WTC11 (cell line): Measurements from ENCODE around the gene C9orf72. TPM values are rescaled to one million over a fixed set of nuclear protein-coding genes. Genes with fewer than 3 reads are reported as not detected.
"Not testable (repeated sequence)": the region's sequence is repeated elsewhere in the genome, so short reads cannot be mapped to it uniquely, and the experiment has no call there.

Source experiments
- ATAC-seq: fragments of 200-7000 bp; cut with Tn5 transposase; 2 replicates; pipeline ENCODE4 v1.10.0; 2021; ENCODE audit warnings: mild to moderate bottlenecking, moderate library complexity
- CTCF ChIA-PET: fragments of 300-600 bp; sonication (Branson Sonifier 250); formaldehyde crosslinking; loops from one replicate; lab custom pipeline; 2021; ENCODE audit warnings: antibody characterized with exemption; lab: Charles Lee
- POLR2A ChIA-PET: fragments of 350-600 bp; sonication (Branson Sonifier 250); formaldehyde crosslinking; loops from one replicate; lab custom pipeline; 2021; ENCODE audit warnings: antibody characterized with exemption; lab: Charles Lee
- DNase-seq: peaks from one replicate; pipeline ENCODE4 v3.0.0; 2021; ENCODE audit warnings: low spot score
- H3K27ac Mint-ChIP-seq: 2 replicates; pipeline ENCODE4 v1.8.0; 2021; ENCODE audit warnings: mixed read lengths
- H3K27me3 Mint-ChIP-seq: 2 replicates; pipeline ENCODE4 v1.8.0; 2021; ENCODE audit warnings: low read depth, mild to moderate bottlenecking, moderate library complexity, mixed read lengths
- H3K36me3 Mint-ChIP-seq: 2 replicates; pipeline ENCODE4 v1.8.0; 2021; ENCODE audit warnings: mixed read lengths
- H3K4me1 Mint-ChIP-seq: 2 replicates; pipeline ENCODE4 v1.8.0; 2022; ENCODE audit warnings: mixed read lengths
- H3K4me3 Mint-ChIP-seq: 2 replicates; pipeline ENCODE4 v1.8.0; 2021; ENCODE audit warnings: mild to moderate bottlenecking, moderate library complexity, mixed read lengths
- H3K9me3 Mint-ChIP-seq: 2 replicates; pipeline ENCODE4 v1.8.0; 2021; ENCODE audit warnings: mixed read lengths
- FOXJ3 ChIP-seq: sonication (generic); formaldehyde crosslinking; IDR thresholded peaks from 2 replicates; pipeline ENCODE4 v1.9.0; 2021; ENCODE audit warnings: missing genetic modification reagents, mild to moderate bottlenecking, borderline replicate concordance
- GABPB1 ChIP-seq: sonication (generic); formaldehyde crosslinking; IDR thresholded peaks from 2 replicates; pipeline ENCODE4 v1.8.1; 2023; ENCODE audit warnings: mild to moderate bottlenecking, missing genetic modification reagents
- IRF2 ChIP-seq: sonication (generic); formaldehyde crosslinking; IDR thresholded peaks from 2 replicates; pipeline ENCODE4 v1.8.0; 2022; ENCODE audit warnings: low read depth, missing genetic modification reagents, borderline replicate concordance
- OVOL2 ChIP-seq: fragments of 250-450 bp; sonication (Bioruptor Pico); IDR thresholded peaks from 2 replicates; pipeline ENCODE4 v1.9.0; 2021; ENCODE audit warnings: mild to moderate bottlenecking, borderline replicate concordance
- RORB ChIP-seq: fragments of 250-450 bp; sonication (Bioruptor Pico); IDR thresholded peaks from 2 replicates; pipeline ENCODE4 v1.9.0; 2021; ENCODE audit warnings: mild to moderate bottlenecking
- SOX15 ChIP-seq: fragments of 250-450 bp; sonication (Bioruptor Pico); IDR thresholded peaks from 2 replicates; pipeline ENCODE4 v1.9.0; 2021; ENCODE audit warnings: mild to moderate bottlenecking
- ZNF219 ChIP-seq: sonication (generic); formaldehyde crosslinking; IDR thresholded peaks from 2 replicates; pipeline ENCODE4 v1.8.0; 2023; ENCODE audit warnings: missing genetic modification reagents, mild to moderate bottlenecking, borderline replicate concordance
- ZNF423 ChIP-seq: fragments of 250-450 bp; sonication (Bioruptor Pico); IDR thresholded peaks from 2 replicates; pipeline ENCODE4 v2.1.2; 2022; ENCODE audit warnings: mild to moderate bottlenecking, moderate library complexity
- total RNA-seq: library from RNA; stranded (reverse); gene quantifications from 3 replicates; pipeline ENCODE4 v1.2.3, GENCODE V29; 2021
- TF ChIP-seq, protein P1 (sequence below): fragments of 250-450 bp; sonication (Bioruptor Pico); conservative IDR thresholded peaks from 2 replicates; pipeline ENCODE4 v1.9.0; 2021; ENCODE audit warnings: mild to moderate bottlenecking
- TF ChIP-seq, protein P2 (sequence below): fragments of 250-450 bp; sonication (Bioruptor Pico); IDR thresholded peaks from 2 replicates; pipeline ENCODE4 v1.9.0; 2021; ENCODE audit warnings: moderate library complexity, mild to moderate bottlenecking, inconsistent platforms, borderline replicate concordance
- TF ChIP-seq, protein P3 (sequence below): sonication (generic); formaldehyde crosslinking; IDR thresholded peaks from 2 replicates; pipeline ENCODE4 v1.8.0; 2022; ENCODE audit warnings: mild to moderate bottlenecking, missing genetic modification reagents
- TF ChIP-seq, protein P4 (sequence below): sonication (generic); formaldehyde crosslinking; IDR thresholded peaks from 2 replicates; pipeline ENCODE4 v1.8.0; 2022; ENCODE audit warnings: mild to moderate bottlenecking, missing genetic modification reagents
- TF ChIP-seq, protein P5 (sequence below): sonication (generic); formaldehyde crosslinking; IDR thresholded peaks from 2 replicates; pipeline ENCODE4 v1.8.1; 2023; ENCODE audit warnings: mild to moderate bottlenecking, missing genetic modification reagents
- TF ChIP-seq, protein P6 (sequence below): sonication (generic); formaldehyde crosslinking; IDR thresholded peaks from 2 replicates; pipeline ENCODE4 v1.8.1; 2023; ENCODE audit warnings: mild to moderate bottlenecking, missing genetic modification reagents, moderate library complexity
- TF ChIP-seq, protein P7 (sequence below): sonication (generic); formaldehyde crosslinking; IDR thresholded peaks from 2 replicates; pipeline ENCODE4 v1.8.0; 2022; ENCODE audit warnings: mild to moderate bottlenecking, missing genetic modification reagents

The C9orf72 gene
- total RNA-seq, 1 experiment from 2014 or later = 21.5 TPM

DNA sequence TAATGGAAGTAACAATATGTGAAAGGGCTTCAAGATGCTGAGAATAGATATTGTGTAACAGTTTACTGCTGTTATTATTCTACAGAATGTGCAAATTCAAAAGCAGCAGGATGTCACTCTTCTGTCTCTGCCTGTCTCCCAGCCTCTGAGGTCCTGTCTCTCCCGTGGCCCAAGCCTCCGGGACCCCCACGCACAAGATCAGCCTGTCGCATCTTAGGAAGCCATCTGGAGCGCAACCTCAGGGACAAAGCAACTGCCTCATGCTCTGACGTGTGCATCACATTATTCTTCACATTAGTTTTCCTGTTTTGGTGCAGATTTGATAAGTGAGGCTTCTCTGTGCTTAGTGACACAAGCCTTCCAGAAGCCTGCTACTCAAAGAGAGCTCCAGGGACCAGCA lies 46.5 kb upstream of the C9orf72 start (continued):
- TF ChIP-seq, protein P1, sequence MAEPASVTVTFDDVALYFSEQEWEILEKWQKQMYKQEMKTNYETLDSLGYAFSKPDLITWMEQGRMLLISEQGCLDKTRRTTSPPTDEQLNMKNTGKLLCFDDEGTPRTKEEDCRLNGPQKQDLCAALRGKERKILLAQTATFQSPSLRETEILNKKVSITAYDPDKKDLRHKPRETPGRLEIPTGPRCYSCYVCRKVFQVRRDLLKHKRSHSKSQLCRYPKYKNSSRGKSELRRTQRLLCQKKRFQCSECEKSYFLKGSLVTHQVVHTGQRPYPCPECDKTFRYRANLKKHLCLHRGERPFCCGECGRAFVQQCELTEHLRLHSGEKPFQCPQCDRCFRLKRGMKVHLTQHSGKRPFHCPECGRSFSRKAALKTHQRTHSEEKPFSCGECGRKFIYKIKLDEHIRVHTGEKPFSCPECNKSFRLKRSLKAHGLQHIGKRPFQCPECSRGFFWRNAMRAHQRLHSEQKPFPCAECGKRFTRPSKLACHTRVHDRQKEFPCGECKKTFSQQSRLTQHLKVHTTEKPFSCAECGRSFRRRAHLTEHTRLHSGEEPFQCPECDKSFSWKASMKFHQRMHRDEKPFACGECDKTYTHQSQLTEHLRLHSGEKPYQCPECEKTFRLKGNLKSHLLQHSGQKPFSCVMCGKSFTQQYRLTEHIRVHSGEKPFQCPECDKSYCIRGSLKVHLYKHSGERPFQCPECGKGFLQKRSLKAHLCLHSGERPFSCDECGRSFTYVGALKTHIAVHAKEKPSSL (CRISPR knock-in tag) = no peak
- TF ChIP-seq, all 79 proteins: peak for 0

DNA sequence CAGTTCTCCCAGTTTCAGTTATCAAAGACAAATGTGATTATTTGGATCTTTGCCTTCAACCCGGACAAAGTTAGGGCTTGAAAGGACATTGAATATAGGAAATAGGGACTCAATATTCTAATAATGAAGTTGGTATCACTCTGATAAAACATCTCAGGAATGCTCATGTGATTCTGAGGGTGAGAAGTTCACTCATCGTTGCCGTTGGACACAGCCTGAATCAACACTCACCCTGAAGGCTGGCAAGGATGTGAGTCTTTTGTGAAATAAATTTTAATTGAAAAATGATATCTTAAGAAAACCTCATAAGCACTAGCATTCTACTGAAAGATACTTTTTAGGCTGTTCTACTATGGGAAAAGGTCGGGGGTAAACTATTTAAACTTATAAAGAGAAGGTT lies 44.8 kb upstream of the C9orf72 start:
- Mint-ChIP-seq H3K4me3 (no peak overlapping the region), H3K27me3 (peaks cover 5% of the 10 kb centered on the region; the same call in 1 of the 2 replicates), H3K4me1 (no peaks in the 10 kb centered on the region), H3K27ac (no peak overlapping the region), H3K9me3 (no peaks in the 10 kb centered on the region), H3K36me3 (no peaks in the 10 kb centered on the region)
- DNase-seq = no peak
- POLR2A ChIA-PET = no interaction called here
- TF ChIP-seq GABPB1 (CRISPR knock-in tag) = no peak
- TF ChIP-seq, protein P2, sequence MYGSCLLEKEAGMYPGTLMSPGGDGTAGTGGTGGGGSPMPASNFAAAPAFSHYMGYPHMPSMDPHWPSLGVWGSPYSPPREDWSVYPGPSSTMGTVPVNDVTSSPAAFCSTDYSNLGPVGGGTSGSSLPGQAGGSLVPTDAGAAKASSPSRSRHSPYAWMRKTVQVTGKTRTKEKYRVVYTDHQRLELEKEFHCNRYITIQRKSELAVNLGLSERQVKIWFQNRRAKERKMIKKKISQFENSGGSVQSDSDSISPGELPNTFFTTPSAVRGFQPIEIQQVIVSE (CRISPR knock-in tag) = no peak
- TF ChIP-seq, protein P3, sequence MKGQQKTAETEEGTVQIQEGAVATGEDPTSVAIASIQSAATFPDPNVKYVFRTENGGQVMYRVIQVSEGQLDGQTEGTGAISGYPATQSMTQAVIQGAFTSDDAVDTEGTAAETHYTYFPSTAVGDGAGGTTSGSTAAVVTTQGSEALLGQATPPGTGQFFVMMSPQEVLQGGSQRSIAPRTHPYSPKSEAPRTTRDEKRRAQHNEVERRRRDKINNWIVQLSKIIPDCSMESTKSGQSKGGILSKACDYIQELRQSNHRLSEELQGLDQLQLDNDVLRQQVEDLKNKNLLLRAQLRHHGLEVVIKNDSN (CRISPR knock-in tag) = no peak
- TF ChIP-seq OVOL2 (CRISPR knock-in tag) = no peak
- TF ChIP-seq SOX15 = no peak
- no peak for ATAC-seq
- CTCF ChIA-PET = no interaction called here

DNA sequence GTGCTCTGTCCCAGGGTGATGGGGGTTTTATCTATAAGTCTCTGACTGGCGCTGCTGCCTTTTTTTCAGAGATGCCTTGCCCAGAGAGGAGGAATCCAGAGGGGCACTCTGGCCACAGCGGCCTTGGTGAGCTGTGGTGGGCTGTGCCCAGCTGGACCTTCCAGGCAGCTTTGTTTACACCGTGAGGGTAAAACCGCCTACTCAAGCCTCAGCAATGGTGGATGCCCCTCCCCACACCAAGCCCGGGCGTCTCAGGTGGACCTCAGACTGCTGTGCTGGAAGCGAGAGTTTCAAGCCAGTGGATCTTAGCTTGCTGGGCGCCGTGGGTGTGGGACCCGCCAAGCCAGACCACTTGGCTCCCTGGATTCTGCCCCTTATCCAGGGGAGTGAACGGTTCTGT lies 41.3 kb upstream of the C9orf72 start:
- no peak overlapping the region for H3K4me3 Mint-ChIP-seq
- TF ChIP-seq, protein P4, sequence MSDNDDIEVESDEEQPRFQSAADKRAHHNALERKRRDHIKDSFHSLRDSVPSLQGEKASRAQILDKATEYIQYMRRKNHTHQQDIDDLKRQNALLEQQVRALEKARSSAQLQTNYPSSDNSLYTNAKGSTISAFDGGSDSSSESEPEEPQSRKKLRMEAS (CRISPR knock-in tag) = no peak
- TF ChIP-seq RORB (no peak), IRF2 (no peak), ZNF423 (CRISPR knock-in tag) (no peak), SOX15 (no peak), ZNF219 (CRISPR knock-in tag) (no peak), FOXJ3 (no peak)
- TF ChIP-seq, protein P5, sequence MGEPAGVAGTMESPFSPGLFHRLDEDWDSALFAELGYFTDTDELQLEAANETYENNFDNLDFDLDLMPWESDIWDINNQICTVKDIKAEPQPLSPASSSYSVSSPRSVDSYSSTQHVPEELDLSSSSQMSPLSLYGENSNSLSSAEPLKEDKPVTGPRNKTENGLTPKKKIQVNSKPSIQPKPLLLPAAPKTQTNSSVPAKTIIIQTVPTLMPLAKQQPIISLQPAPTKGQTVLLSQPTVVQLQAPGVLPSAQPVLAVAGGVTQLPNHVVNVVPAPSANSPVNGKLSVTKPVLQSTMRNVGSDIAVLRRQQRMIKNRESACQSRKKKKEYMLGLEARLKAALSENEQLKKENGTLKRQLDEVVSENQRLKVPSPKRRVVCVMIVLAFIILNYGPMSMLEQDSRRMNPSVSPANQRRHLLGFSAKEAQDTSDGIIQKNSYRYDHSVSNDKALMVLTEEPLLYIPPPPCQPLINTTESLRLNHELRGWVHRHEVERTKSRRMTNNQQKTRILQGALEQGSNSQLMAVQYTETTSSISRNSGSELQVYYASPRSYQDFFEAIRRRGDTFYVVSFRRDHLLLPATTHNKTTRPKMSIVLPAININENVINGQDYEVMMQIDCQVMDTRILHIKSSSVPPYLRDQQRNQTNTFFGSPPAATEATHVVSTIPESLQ (CRISPR knock-in tag) = no peak
- TF ChIP-seq, protein P6, sequence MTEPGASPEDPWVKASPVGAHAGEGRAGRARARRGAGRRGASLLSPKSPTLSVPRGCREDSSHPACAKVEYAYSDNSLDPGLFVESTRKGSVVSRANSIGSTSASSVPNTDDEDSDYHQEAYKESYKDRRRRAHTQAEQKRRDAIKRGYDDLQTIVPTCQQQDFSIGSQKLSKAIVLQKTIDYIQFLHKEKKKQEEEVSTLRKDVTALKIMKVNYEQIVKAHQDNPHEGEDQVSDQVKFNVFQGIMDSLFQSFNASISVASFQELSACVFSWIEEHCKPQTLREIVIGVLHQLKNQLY (CRISPR knock-in tag) = no peak
- TF ChIP-seq, protein P7, sequence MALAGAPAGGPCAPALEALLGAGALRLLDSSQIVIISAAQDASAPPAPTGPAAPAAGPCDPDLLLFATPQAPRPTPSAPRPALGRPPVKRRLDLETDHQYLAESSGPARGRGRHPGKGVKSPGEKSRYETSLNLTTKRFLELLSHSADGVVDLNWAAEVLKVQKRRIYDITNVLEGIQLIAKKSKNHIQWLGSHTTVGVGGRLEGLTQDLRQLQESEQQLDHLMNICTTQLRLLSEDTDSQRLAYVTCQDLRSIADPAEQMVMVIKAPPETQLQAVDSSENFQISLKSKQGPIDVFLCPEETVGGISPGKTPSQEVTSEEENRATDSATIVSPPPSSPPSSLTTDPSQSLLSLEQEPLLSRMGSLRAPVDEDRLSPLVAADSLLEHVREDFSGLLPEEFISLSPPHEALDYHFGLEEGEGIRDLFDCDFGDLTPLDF = no peak
- POLR2A ChIA-PET = interaction anchor here (0.6 to 0.8 kb wide), 2 partner anchors 13 to 507 kb away, joined by 4 read pairs; no protein-coding TSS in a partner anchor
- H3K36me3 Mint-ChIP-seq = no peaks in the 10 kb centered on the region
- CTCF ChIA-PET = no interaction called here
- no peaks in the 10 kb centered on the region for H3K4me1 Mint-ChIP-seq
- ATAC-seq (no peak), DNase-seq (no peak)
- H3K27me3 Mint-ChIP-seq = peaks cover 11% of the 10 kb centered on the region
- H3K27ac Mint-ChIP-seq = no peak overlapping the region
- no peaks in the 10 kb centered on the region for H3K9me3 Mint-ChIP-seq

DNA sequence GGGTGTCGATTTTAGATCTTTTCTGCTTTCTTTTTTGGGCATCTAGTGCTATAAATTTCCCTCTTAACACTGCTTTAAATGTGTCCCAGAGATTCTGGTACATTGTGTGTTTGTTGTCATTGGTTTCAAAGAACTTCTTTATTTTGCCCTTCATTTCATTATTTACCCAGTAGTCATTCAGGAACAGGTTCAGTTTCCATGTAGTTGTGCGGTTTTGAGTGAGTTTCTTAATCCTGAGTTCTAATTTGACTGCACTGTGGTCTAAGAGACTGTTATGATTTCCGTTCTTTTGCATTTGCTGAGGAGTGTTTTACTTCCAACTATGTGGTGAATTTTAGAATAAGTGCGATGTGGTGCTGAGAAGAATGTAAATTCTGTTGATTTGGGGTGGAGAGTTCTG lies 38.8 kb upstream of the C9orf72 start:
- H3K36me3 Mint-ChIP-seq, H3K4me3 Mint-ChIP-seq: not testable (repeated sequence)

More for the DNA sequence above, 38.8 kb upstream of the C9orf72 start:
- DNase-seq, POLR2A ChIA-PET, CTCF ChIA-PET, H3K9me3 Mint-ChIP-seq, H3K27ac Mint-ChIP-seq, ATAC-seq, H3K4me1 Mint-ChIP-seq: not testable (repeated sequence)
- H3K27me3 Mint-ChIP-seq = peaks cover 11% of the 10 kb centered on the region
